SK-N-SH treated with all-trans-retinoic acid at 6 μM for 48 hours (cell line): Measurements from ENCODE around the gene GAL.

ENCODE experiments used
- ATAC-seq: fragments of 200-7000 bp; cut with Tn5 transposase; 3 replicates; pipeline ENCODE4 v1.9.1; 2020; ENCODE audit warnings: mild to moderate bottlenecking, moderate library complexity
- ARNTL ChIP-seq: fragments of 450-650 bp; formaldehyde crosslinking; IDR thresholded peaks from 2 replicates; pipeline ENCODE4 v1.5.0; 2020; ENCODE audit warnings: low read depth, mild to moderate bottlenecking, moderate library complexity, borderline replicate concordance
- BACH2 ChIP-seq: fragments of 250-450 bp; sonication (Bioruptor Pico); IDR thresholded peaks from 2 replicates; pipeline ENCODE4 v1.9.0; 2021; ENCODE audit warnings: mild to moderate bottlenecking, borderline replicate concordance
- CSRNP3 ChIP-seq: fragments of 250-450 bp; sonication (Bioruptor Pico); IDR thresholded peaks from 2 replicates; pipeline ENCODE4 v1.5.1; 2021; ENCODE audit warnings: mild to moderate bottlenecking, moderate library complexity
- GLIS3 ChIP-seq: fragments of 250-450 bp; sonication (Bioruptor Pico); IDR thresholded peaks from 2 replicates; pipeline ENCODE4 v1.5.0; 2020; ENCODE audit warnings: mild to moderate bottlenecking, moderate library complexity
- OSR1 ChIP-seq: fragments of 250-450 bp; sonication (Bioruptor Pico); IDR thresholded peaks from 2 replicates; pipeline ENCODE4 v1.8.0; 2022; ENCODE audit warnings: moderate library complexity, mild to moderate bottlenecking, inconsistent platforms
- PATZ1 ChIP-seq: fragments of 250-450 bp; sonication (Bioruptor Pico); IDR thresholded peaks from 2 replicates; pipeline ENCODE4 v1.8.0; 2020; ENCODE audit warnings: mild to moderate bottlenecking, moderate library complexity, borderline replicate concordance
- PPARA ChIP-seq: fragments of 250-450 bp; sonication (Bioruptor Pico); IDR thresholded peaks from 2 replicates; pipeline ENCODE4 v1.5.0; 2020; ENCODE audit warnings: mild to moderate bottlenecking, borderline replicate concordance
- RARB ChIP-seq: fragments of 250-450 bp; sonication (Bioruptor Pico); IDR thresholded peaks from 2 replicates; pipeline ENCODE4 v1.8.0; 2021; ENCODE audit warnings: mild to moderate bottlenecking, moderate library complexity
- SNAI2 ChIP-seq: fragments of 250-450 bp; sonication (Bioruptor Pico); IDR thresholded peaks from 2 replicates; pipeline ENCODE4 v1.5.0; 2020; ENCODE audit warnings: mild to moderate bottlenecking, moderate library complexity
- TOX ChIP-seq: fragments of 250-450 bp; sonication (Bioruptor Pico); IDR thresholded peaks from 2 replicates; pipeline ENCODE4 v1.8.0; 2021; ENCODE audit warnings: mild to moderate bottlenecking, moderate library complexity, borderline replicate concordance
- ZC3H10 ChIP-seq: fragments of 250-450 bp; sonication (Bioruptor Pico); IDR thresholded peaks from 2 replicates; pipeline ENCODE4 v1.5.1; 2021; ENCODE audit warnings: mild to moderate bottlenecking, moderate library complexity
- ZFP3 ChIP-seq: fragments of 250-450 bp; sonication (Bioruptor Pico); IDR thresholded peaks from 2 replicates; pipeline ENCODE4 v1.5.0; 2020; ENCODE audit warnings: mild to moderate bottlenecking, moderate library complexity
- ZFP30 ChIP-seq: fragments of 450-650 bp; formaldehyde crosslinking; IDR thresholded peaks from 2 replicates; pipeline ENCODE4 v1.5.0; 2022; ENCODE audit warnings: mild to moderate bottlenecking, moderate library complexity
- ZNF565 ChIP-seq: fragments of 450-650 bp; formaldehyde crosslinking; conservative IDR thresholded peaks from 2 replicates; pipeline ENCODE4 v1.5.0; 2020; ENCODE audit warnings: low read depth, mild to moderate bottlenecking, moderate library complexity
- ZNF70 ChIP-seq: fragments of 450-650 bp; formaldehyde crosslinking; IDR thresholded peaks from 2 replicates; pipeline ENCODE4 v1.5.0; 2020; ENCODE audit warnings: mild to moderate bottlenecking, moderate library complexity
- ZNF8 ChIP-seq: fragments of 450-650 bp; formaldehyde crosslinking; IDR thresholded peaks from 2 replicates; pipeline ENCODE4 v1.5.0; 2020; ENCODE audit warnings: mild to moderate bottlenecking, moderate library complexity
- TF ChIP-seq, protein P1 (sequence below): fragments of 250-450 bp; sonication (Bioruptor Pico); IDR thresholded peaks from 2 replicates; pipeline ENCODE4 v1.5.1; 2020; ENCODE audit warnings: low read depth, mild to moderate bottlenecking, moderate library complexity
- TF ChIP-seq, protein P2 (sequence below): fragments of 250-450 bp; sonication (Bioruptor Pico); IDR thresholded peaks from 2 replicates; pipeline ENCODE4 v1.5.0; 2020; ENCODE audit warnings: mild to moderate bottlenecking, moderate library complexity
- TF ChIP-seq, protein P3 (sequence below): fragments of 250-450 bp; sonication (Bioruptor Pico); IDR thresholded peaks from 2 replicates; pipeline ENCODE4 v1.8.0; 2021; ENCODE audit warnings: low read depth, mild to moderate bottlenecking, moderate library complexity, borderline replicate concordance

GAL gene

GRCh38 chr11:68641880-68642279 is 42.5 kb upstream of the GAL start:
- TF ChIP-seq ZNF70 (CRISPR knock-in tag) (no peak), OSR1 (CRISPR knock-in tag) (no peak), ZFP3 (CRISPR knock-in tag) (no peak), SNAI2 (CRISPR knock-in tag) (no peak), GLIS3 (CRISPR knock-in tag) (no peak), TOX (CRISPR knock-in tag) (no peak), RARB (CRISPR knock-in tag) (no peak), CSRNP3 (no peak), ZNF8 (no peak)
- TF ChIP-seq, protein P1, sequence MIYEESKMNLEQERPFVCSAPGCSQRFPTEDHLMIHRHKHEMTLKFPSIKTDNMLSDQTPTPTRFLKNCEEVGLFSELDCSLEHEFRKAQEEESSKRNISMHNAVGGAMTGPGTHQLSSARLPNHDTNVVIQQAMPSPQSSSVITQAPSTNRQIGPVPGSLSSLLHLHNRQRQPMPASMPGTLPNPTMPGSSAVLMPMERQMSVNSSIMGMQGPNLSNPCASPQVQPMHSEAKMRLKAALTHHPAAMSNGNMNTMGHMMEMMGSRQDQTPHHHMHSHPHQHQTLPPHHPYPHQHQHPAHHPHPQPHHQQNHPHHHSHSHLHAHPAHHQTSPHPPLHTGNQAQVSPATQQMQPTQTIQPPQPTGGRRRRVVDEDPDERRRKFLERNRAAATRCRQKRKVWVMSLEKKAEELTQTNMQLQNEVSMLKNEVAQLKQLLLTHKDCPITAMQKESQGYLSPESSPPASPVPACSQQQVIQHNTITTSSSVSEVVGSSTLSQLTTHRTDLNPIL (CRISPR knock-in tag): no peak
- TF ChIP-seq, protein P2, sequence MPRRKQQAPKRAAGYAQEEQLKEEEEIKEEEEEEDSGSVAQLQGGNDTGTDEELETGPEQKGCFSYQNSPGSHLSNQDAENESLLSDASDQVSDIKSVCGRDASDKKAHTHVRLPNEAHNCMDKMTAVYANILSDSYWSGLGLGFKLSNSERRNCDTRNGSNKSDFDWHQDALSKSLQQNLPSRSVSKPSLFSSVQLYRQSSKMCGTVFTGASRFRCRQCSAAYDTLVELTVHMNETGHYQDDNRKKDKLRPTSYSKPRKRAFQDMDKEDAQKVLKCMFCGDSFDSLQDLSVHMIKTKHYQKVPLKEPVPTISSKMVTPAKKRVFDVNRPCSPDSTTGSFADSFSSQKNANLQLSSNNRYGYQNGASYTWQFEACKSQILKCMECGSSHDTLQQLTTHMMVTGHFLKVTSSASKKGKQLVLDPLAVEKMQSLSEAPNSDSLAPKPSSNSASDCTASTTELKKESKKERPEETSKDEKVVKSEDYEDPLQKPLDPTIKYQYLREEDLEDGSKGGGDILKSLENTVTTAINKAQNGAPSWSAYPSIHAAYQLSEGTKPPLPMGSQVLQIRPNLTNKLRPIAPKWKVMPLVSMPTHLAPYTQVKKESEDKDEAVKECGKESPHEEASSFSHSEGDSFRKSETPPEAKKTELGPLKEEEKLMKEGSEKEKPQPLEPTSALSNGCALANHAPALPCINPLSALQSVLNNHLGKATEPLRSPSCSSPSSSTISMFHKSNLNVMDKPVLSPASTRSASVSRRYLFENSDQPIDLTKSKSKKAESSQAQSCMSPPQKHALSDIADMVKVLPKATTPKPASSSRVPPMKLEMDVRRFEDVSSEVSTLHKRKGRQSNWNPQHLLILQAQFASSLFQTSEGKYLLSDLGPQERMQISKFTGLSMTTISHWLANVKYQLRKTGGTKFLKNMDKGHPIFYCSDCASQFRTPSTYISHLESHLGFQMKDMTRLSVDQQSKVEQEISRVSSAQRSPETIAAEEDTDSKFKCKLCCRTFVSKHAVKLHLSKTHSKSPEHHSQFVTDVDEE (CRISPR knock-in tag): no peak
- TF ChIP-seq, all 23 proteins: peak for 0
- ATAC-seq: no peak

DNA sequence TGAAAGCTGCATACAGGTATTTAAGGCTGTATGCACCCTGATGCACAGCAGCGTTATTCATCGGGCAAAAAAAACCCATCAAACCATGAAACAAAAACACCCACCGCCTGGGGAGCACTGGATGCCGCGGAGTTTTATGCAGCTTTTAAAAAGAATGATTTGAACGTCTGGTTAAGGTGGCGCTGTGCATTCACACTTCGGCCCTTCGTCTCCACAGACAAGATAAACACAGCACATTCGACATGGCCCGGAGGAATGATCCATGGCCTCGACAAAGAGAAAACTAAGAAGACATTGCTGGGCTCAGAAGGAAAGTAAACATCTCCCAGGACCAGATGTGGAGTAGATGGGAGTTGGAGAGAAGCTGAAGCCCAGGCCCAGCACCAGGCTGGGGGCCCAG is 40.8 kb upstream of the GAL start:
- TF ChIP-seq ZC3H10 (no peak), RARB (CRISPR knock-in tag) (no peak), CSRNP3 (no peak), ZFP3 (CRISPR knock-in tag) (no peak)
- ATAC-seq: no peak

DNA sequence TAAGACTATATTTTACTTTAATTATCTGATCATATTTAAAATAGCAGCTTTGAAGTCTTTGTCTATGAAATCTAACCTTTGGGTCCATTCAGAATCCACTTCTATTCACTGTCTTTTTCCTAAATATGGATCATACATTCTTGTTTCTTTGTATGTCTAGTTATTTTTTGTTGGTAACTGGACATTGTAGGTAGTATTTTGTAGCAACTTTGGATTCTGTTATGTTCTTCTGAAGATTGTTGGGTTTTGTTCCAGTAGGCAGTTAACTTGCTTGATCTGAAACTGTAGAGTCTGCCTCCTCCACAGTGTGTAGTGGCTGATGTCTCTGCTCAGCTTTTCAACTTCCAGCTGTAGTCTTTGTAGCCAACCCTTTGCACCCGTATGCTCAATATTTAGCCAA is 37.5 kb upstream of the GAL start:
- no peak for ATAC-seq
- TF ChIP-seq PATZ1 (CRISPR knock-in tag): no peak
- TF ChIP-seq, protein P1 (CRISPR knock-in tag): no peak

DNA sequence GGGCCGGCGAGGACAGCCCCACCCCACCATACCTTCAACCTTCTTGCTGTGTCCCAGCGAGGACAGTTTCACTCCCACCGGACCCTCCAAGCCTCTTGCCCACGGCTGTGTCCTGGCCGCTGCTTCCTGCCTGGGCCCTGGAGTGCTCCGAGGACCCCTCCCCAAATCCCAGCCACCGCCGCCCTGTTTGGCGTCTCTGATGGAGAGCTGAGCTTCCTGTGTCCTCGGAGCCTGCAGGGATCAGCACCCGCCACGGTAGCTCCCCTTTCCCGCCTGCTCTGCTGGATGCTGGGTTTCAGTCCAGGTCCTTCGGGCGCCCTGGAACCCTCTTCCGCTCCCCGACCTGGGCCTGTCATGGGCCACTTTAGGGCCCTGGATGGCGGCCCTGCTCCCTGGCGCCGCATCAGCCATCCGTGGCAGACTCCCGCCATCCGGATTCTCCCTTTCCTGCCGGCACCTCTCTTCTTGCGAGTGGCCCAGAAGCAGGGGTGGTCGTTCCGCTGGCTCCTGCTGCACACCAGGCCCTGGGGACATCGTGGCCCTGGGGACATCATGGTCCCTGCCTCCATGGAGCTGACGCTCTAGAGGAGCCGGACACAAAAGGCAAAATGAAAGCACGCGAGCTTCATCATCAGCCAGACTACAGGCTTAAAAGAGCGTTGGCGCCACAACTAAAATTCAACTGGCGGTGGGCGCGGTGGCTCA is 34.3 kb upstream of the GAL start:
- TF ChIP-seq CSRNP3 (no peak), ZC3H10 (no peak), ARNTL (CRISPR knock-in tag) (no peak), ZFP30 (no peak), BACH2 (CRISPR knock-in tag) (no peak), PPARA (no peak), TOX (CRISPR knock-in tag) (no peak), ZNF565 (no peak), GLIS3 (CRISPR knock-in tag) (no peak), ZNF8 (no peak), RARB (CRISPR knock-in tag) (no peak)
- TF ChIP-seq, protein P3, sequence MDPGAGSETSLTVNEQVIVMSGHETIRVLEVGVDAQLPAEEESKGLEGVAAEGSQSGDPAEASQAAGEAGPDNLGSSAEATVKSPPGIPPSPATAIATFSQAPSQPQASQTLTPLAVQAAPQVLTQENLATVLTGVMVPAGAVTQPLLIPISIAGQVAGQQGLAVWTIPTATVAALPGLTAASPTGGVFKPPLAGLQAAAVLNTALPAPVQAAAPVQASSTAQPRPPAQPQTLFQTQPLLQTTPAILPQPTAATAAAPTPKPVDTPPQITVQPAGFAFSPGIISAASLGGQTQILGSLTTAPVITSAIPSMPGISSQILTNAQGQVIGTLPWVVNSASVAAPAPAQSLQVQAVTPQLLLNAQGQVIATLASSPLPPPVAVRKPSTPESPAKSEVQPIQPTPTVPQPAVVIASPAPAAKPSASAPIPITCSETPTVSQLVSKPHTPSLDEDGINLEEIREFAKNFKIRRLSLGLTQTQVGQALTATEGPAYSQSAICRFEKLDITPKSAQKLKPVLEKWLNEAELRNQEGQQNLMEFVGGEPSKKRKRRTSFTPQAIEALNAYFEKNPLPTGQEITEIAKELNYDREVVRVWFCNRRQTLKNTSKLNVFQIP (CRISPR knock-in tag): no peak
- TF ChIP-seq, all 23 proteins: peak for 0
- no peak for ATAC-seq
